Measurements from ENCODE around the gene ZFHX3. TPM values are rescaled to one million over a fixed set of nuclear protein-coding genes. Genes with fewer than 3 reads are reported as not detected.

The ZFHX3 gene
- total and polyA plus RNA-seq, 9 of the 15 experiments (the other 6 are each of a cell fraction or from before 2014, with no cell fraction given), result 0.01 to 0.23 (median 0.06) TPM; not detected in 4

GRCh38 chr16:72793716-72794115 lies 254.2 kb downstream of the ZFHX3 start:
- CTCF ChIA-PET (ENCODE audit: low intra/inter-chr PET ratio), result no interaction called here
- no peak overlapping the region for H3K27ac ChIP-seq (ENCODE audit: extremely low read depth, low read depth, low read length)

GRCh38 chr16:72793017-72793416 lies 254.9 kb downstream of the ZFHX3 start:
- BruUV-seq (replicated peaks), result no TSS peak
- no peak for TF ChIP-seq ZC3H4 (CRISPR knock-in tag; IDR thresholded peaks at IDR 0.05; ENCODE audit: borderline replicate concordance)
- TF ChIP-seq TAF9B (IDR thresholded peaks at IDR 0.05; ENCODE audit: partially characterized antibody), result no peak
- no peak for TF ChIP-seq ZKSCAN3 (CRISPR knock-in tag; IDR thresholded peaks at IDR 0.05)
- TF ChIP-seq PHF20 (IDR thresholded peaks at IDR 0.05; ENCODE audit: partially characterized antibody), result no peak
- TF ChIP-seq ZEB2 (IDR thresholded peaks at IDR 0.05), result no peak
- no peak for TF ChIP-seq PTRF (tag; IDR thresholded peaks at IDR 0.05)
- TF ChIP-seq CHAMP1 (IDR thresholded peaks at IDR 0.05), result no peak
- no peak for TF ChIP-seq GMEB1 (CRISPR knock-in tag; IDR thresholded peaks at IDR 0.05)
- no peak for TF ChIP-seq GTF2E2 (tag; IDR thresholded peaks at IDR 0.05)
- no peak for TF ChIP-seq PURB (CRISPR knock-in tag; IDR thresholded peaks at IDR 0.05; ENCODE audit: low read depth)

More at GRCh38 chr16:72793716-72794115, 254.2 kb downstream of the ZFHX3 start:
- no peak overlapping the region for H2AFZ ChIP-seq (ENCODE audit: low read depth, low read length)
- DNase-seq (ENCODE audit: extremely low read depth in 1 of 4, low spot score in 3 of 4) (no peak), ATAC-seq (no peak), FAIRE-seq (no peak)
- no peaks in the 10 kb centered on the region for H3K79me2 ChIP-seq (ENCODE audit: control insufficient read depth, insufficient read depth, low read length)
- no peak overlapping the region for H3K9ac ChIP-seq (ENCODE audit: insufficient read depth in 1 of 2, low read depth in 2 of 2, low read length in 2 of 2)
- intact Hi-C loops (cut with micrococcal nuclease) (no loop called here), in situ Hi-C loops (cut with MboI) (no loop called here)
- no peaks in the 10 kb centered on the region for H4K20me1 ChIP-seq (replicated peaks; ENCODE audit: control insufficient read depth, insufficient read depth, low read length)
- 10% methylated on average over 12 of the region's 12 CpGs for WGBS (ENCODE audit: insufficient coverage, low coverage, missing lambda C conversion rate)
- no peak overlapping the region for H3K4me2 ChIP-seq (ENCODE audit: insufficient read depth, low read length)
- POLR2A ChIA-PET, result interaction anchor here (0.9 kb wide), 1 partner anchor 630 kb away, joined by 3 read pairs; no protein-coding TSS in a partner anchor
- H3K4me3 ChIP-seq, result no peak overlapping the region
- no peaks in the 10 kb centered on the region for H3K9me1 ChIP-seq (ENCODE audit: control insufficient read depth, insufficient read depth, low read length)
- no peaks in the 10 kb centered on the region; a peak in 2 of 5 replicates for H3K4me1 ChIP-seq (replicated peaks in 1 of 2; ENCODE audit: control insufficient read depth in 2 of 2, insufficient read depth in 2 of 2, low read length in 2 of 2)
- H3K36me3 ChIP-seq (ENCODE audit: control insufficient read depth, insufficient read depth, low read length), result no peaks in the 10 kb centered on the region
- TF ChIP-seq TAL1 (IDR thresholded peaks at IDR 0.05), result no peak
- no peak for TF ChIP-seq C11orf30 (IDR thresholded peaks at IDR 0.05; ENCODE audit: low read depth)
- no peak for TF ChIP-seq MEF2D (tag; conservative IDR thresholded peaks at IDR 0.05; ENCODE audit: low read depth)
- TF ChIP-seq SMAD3 (CRISPR knock-in tag; conservative IDR thresholded peaks at IDR 0.05), result no peak
- TF ChIP-seq PCBP2 (IDR thresholded peaks at IDR 0.05; ENCODE audit: low read depth, low read length, poor library complexity, severe bottlenecking), result no peak
- no TSS peak for BruUV-seq (replicated peaks)
- H3K27me3 ChIP-seq (ENCODE audit: control insufficient read depth in 2 of 2, insufficient read depth in 2 of 2, low read length in 2 of 2), result peaks cover 2 to 40% of the 10 kb centered on the region in 2 experiments; a peak in 3 of 5 replicates
- H3K9me3 ChIP-seq (replicated peaks; ENCODE audit: control insufficient read depth, insufficient read depth, low read depth, low read length), result no peaks in the 10 kb centered on the region

More at GRCh38 chr16:72793017-72793416, 254.9 kb downstream of the ZFHX3 start:
- H3K36me3 ChIP-seq (ENCODE audit: control insufficient read depth, insufficient read depth, low read length), result no peaks in the 10 kb centered on the region
- CTCF ChIA-PET (ENCODE audit: low intra/inter-chr PET ratio), result no interaction called here
- no peak overlapping the region for H3K4me2 ChIP-seq (ENCODE audit: insufficient read depth, low read length)
- FAIRE-seq (no peak), ATAC-seq (no peak), DNase-seq (ENCODE audit: extremely low read depth in 1 of 4, low spot score in 3 of 4) (no peak)
- H3K9me3 ChIP-seq (replicated peaks; ENCODE audit: control insufficient read depth, insufficient read depth, low read depth, low read length), result no peaks in the 10 kb centered on the region
- no peak overlapping the region for H3K27ac ChIP-seq (ENCODE audit: extremely low read depth, low read depth, low read length)
- no peak overlapping the region for H3K9ac ChIP-seq (ENCODE audit: insufficient read depth in 1 of 2, low read depth in 2 of 2, low read length in 2 of 2)
- 10% methylated on average over 5 of the region's 5 CpGs for WGBS (ENCODE audit: insufficient coverage, low coverage, missing lambda C conversion rate)
- H3K4me1 ChIP-seq (replicated peaks in 1 of 2; ENCODE audit: control insufficient read depth in 2 of 2, insufficient read depth in 2 of 2, low read length in 2 of 2), result peaks cover 0 to 4% of the 10 kb centered on the region in 2 experiments; a peak in 3 of 5 replicates
- H2AFZ ChIP-seq (ENCODE audit: low read depth, low read length), result no peak overlapping the region
- peaks cover 2 to 40% of the 10 kb centered on the region in 2 experiments; a peak in 3 of 5 replicates for H3K27me3 ChIP-seq (ENCODE audit: control insufficient read depth in 2 of 2, insufficient read depth in 2 of 2, low read length in 2 of 2)
- POLR2A ChIA-PET, result no interaction called here
- H3K79me2 ChIP-seq (ENCODE audit: control insufficient read depth, insufficient read depth, low read length), result no peaks in the 10 kb centered on the region
- no peaks in the 10 kb centered on the region for H3K9me1 ChIP-seq (ENCODE audit: control insufficient read depth, insufficient read depth, low read length)
- in situ Hi-C loops (cut with MboI) (no loop called here), intact Hi-C loops (cut with micrococcal nuclease) (no loop called here)
- no peaks in the 10 kb centered on the region for H4K20me1 ChIP-seq (replicated peaks; ENCODE audit: control insufficient read depth, insufficient read depth, low read length)
- H3K4me3 ChIP-seq, result no peak overlapping the region

Measured in K562 (cell line).